ENCODE data around the gene ATP2B2.

ATP2B2 gene

GRCh38 chr3:10511809-10512494, 6.6 kb upstream of the ATP2B2 start:
- Histone ChIP-seq H3K36me3 (ENCODE audit: control insufficient read depth, insufficient read depth, low read length) (no peaks in the 10 kb centered on the region), H3K4me3 (ENCODE audit: low read length) (no peak overlapping the region), H3K9me3 (ENCODE audit: control insufficient read depth, insufficient read depth, low read length) (no peaks in the 10 kb centered on the region), H3K27ac (ENCODE audit: low read length) (no peak overlapping the region), H3K4me1 (ENCODE audit: control insufficient read depth, insufficient read depth, low read length) (no peaks in the 10 kb centered on the region; the same call in 1 of the 2 replicates), H3K27me3 (ENCODE audit: control insufficient read depth, insufficient read depth, low read length) (no peaks in the 10 kb centered on the region)
- no CpG with 5 or more reads among the region's 7 CpGs for WGBS (ENCODE audit: insufficient coverage, insufficient read length)
- no peak for DNase-seq (ENCODE audit: low read depth, low spot score)

DNA sequence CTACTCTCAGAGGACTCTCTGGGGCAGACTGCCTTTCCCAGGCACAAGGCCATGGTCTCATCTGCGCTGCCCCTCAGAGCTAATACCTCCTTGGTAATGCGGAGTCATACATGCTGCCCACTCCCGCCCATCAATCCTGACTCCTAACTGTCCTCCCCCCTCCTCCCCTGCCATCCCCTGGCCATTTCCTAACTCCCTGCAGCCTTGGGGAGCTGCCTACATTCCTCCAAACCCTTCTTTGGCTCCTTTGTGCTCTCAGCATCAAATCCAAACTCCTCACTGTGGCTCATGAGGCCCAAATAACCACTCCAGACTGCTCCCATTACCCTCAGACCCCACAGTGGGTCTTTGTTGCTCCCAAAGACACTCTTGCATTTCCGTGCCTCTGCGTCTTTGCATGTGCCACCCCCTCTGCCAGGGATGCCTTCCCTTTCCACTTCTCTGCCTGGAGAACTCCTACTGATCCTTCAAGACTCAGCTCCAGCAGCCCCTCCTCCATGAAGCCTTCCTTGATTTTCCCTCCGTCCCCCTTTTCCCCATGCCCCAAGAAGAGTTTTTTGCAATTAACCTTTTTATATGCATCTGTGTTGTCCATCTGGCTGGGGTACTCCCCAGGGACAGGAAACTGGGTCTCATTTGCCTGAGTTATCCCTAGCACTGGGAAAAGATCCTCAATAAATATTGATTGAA, 5.5 kb upstream of the ATP2B2 start:
- WGBS (ENCODE audit: insufficient coverage, insufficient read length), result no CpG with 5 or more reads among the region's 6 CpGs
- Histone ChIP-seq H3K9me3 (ENCODE audit: control insufficient read depth, insufficient read depth, low read length) (no peaks in the 10 kb centered on the region), H3K27ac (ENCODE audit: low read length) (no peak overlapping the region), H3K4me3 (ENCODE audit: low read length) (no peak overlapping the region), H3K4me1 (ENCODE audit: control insufficient read depth, insufficient read depth, low read length) (peaks cover 1% of the 10 kb centered on the region; the same call in 1 of the 2 replicates), H3K27me3 (ENCODE audit: control insufficient read depth, insufficient read depth, low read length) (no peaks in the 10 kb centered on the region), H3K36me3 (ENCODE audit: control insufficient read depth, insufficient read depth, low read length) (no peaks in the 10 kb centered on the region)
- DNase-seq (ENCODE audit: low read depth, low spot score), result no peak

GRCh38 chr3:10510086-10510742, 4.8 kb upstream of the ATP2B2 start:
- no CpG with 5 or more reads among the region's 10 CpGs for WGBS (ENCODE audit: insufficient coverage, insufficient read length)
- no peak for DNase-seq (ENCODE audit: low read depth, low spot score)
- Histone ChIP-seq H3K4me3 (ENCODE audit: low read length) (no peak overlapping the region), H3K36me3 (ENCODE audit: control insufficient read depth, insufficient read depth, low read length) (no peaks in the 10 kb centered on the region), H3K4me1 (ENCODE audit: control insufficient read depth, insufficient read depth, low read length) (peaks cover 1% of the 10 kb centered on the region; the same call in 1 of the 2 replicates), H3K9me3 (ENCODE audit: control insufficient read depth, insufficient read depth, low read length) (no peaks in the 10 kb centered on the region), H3K27me3 (ENCODE audit: control insufficient read depth, insufficient read depth, low read length) (no peaks in the 10 kb centered on the region), H3K27ac (ENCODE audit: low read length) (no peak overlapping the region)

- DNase-seq (ENCODE audit: low read depth, low spot score), result no peak
- Histone ChIP-seq H3K4me1 (ENCODE audit: control insufficient read depth, insufficient read depth, low read length) (peaks cover 1% of the 10 kb centered on the region; the same call in 1 of the 2 replicates), H3K27me3 (ENCODE audit: control insufficient read depth, insufficient read depth, low read length) (no peaks in the 10 kb centered on the region), H3K36me3 (ENCODE audit: control insufficient read depth, insufficient read depth, low read length) (no peaks in the 10 kb centered on the region), H3K4me3 (ENCODE audit: low read length) (no peak overlapping the region), H3K9me3 (ENCODE audit: control insufficient read depth, insufficient read depth, low read length) (no peaks in the 10 kb centered on the region), H3K27ac (ENCODE audit: low read length) (no peak overlapping the region)
- no CpG with 5 or more reads among the region's 7 CpGs for WGBS (ENCODE audit: insufficient coverage, insufficient read length)
Observed at GRCh38 chr3:10509325-10509724, 3.9 kb upstream of the ATP2B2 start.

DNA sequence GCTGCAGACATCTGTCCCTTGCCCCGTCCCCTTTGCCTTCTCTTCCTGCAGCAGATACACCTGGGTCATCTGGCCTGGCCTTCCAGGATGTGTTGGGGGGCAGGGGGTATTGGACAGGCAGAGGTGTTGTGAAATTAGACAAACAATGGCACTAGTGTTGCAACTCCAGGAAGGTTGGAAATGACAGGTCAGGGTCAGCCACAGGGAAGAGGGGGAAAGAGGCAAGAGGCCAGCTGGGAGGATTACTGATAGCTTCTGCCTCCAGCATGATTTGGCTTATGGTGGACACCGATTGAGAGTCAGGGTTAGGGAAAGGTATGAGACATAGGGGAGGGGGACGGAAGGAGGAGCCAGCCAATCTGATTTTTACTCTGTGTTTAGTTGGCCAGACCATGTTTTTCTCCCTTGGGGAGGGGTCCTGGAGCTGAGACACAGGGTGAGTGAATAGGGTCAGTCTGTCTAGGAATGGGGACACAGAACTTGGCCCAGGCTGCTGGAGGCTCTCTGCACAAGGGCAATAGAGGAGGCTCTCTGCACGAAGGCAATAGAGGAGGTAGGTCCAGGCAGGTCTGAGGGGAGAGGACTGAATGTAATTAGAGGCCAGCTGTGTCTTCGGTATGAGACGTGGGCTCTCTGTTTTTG, 3.4 kb upstream of the ATP2B2 start:
- H3K27ac ChIP-seq (ENCODE audit: low read length), result no peak overlapping the region
- H3K4me1 ChIP-seq (ENCODE audit: control insufficient read depth, insufficient read depth, low read length), result peaks cover 1% of the 10 kb centered on the region; the same call in 1 of the 2 replicates
- H3K4me3 ChIP-seq (ENCODE audit: low read length), result no peak overlapping the region
- DNase-seq (ENCODE audit: low read depth, low spot score), result no peak
- H3K9me3 ChIP-seq (ENCODE audit: control insufficient read depth, insufficient read depth, low read length), result no peaks in the 10 kb centered on the region
- no CpG with 5 or more reads among the region's 6 CpGs for WGBS (ENCODE audit: insufficient coverage, insufficient read length)
- no peaks in the 10 kb centered on the region for H3K36me3 ChIP-seq (ENCODE audit: control insufficient read depth, insufficient read depth, low read length)
- H3K27me3 ChIP-seq (ENCODE audit: control insufficient read depth, insufficient read depth, low read length), result no peaks in the 10 kb centered on the region

- DNase-seq (ENCODE audit: low read depth, low spot score), result no peak
- WGBS (ENCODE audit: insufficient coverage, insufficient read length), result no CpG with 5 or more reads among the region's 3 CpGs
- H3K27me3 ChIP-seq (ENCODE audit: control insufficient read depth, insufficient read depth, low read length), result no peaks in the 10 kb centered on the region
- H3K4me3 ChIP-seq (ENCODE audit: low read length), result no peak overlapping the region
- H3K36me3 ChIP-seq (ENCODE audit: control insufficient read depth, insufficient read depth, low read length), result no peaks in the 10 kb centered on the region
- H3K9me3 ChIP-seq (ENCODE audit: control insufficient read depth, insufficient read depth, low read length), result no peaks in the 10 kb centered on the region
- H3K27ac ChIP-seq (ENCODE audit: low read length), result no peak overlapping the region
- H3K4me1 ChIP-seq (ENCODE audit: control insufficient read depth, insufficient read depth, low read length), result peaks cover 1% of the 10 kb centered on the region; the same call in 1 of the 2 replicates
Observed at GRCh38 chr3:10508235-10508618, 2.8 kb upstream of the ATP2B2 start.

GRCh38 chr3:10507331-10507730, 1.9 kb upstream of the ATP2B2 start:
- no CpG with 5 or more reads among the region's 9 CpGs for WGBS (ENCODE audit: insufficient coverage, insufficient read length)
- no peak overlapping the region for H3K4me3 ChIP-seq (ENCODE audit: low read length)
- no peak for DNase-seq (ENCODE audit: low read depth, low spot score)
- no peaks in the 10 kb centered on the region for H3K9me3 ChIP-seq (ENCODE audit: control insufficient read depth, insufficient read depth, low read length)
- no peaks in the 10 kb centered on the region for H3K27me3 ChIP-seq (ENCODE audit: control insufficient read depth, insufficient read depth, low read length)
- peaks cover 1% of the 10 kb centered on the region; the same call in 1 of the 2 replicates for H3K4me1 ChIP-seq (ENCODE audit: control insufficient read depth, insufficient read depth, low read length)
- H3K36me3 ChIP-seq (ENCODE audit: control insufficient read depth, insufficient read depth, low read length), result no peaks in the 10 kb centered on the region
- no peak overlapping the region for H3K27ac ChIP-seq (ENCODE audit: low read length)

GRCh38 chr3:10506696-10507095, 1.3 kb upstream of the ATP2B2 start:
- Histone ChIP-seq H3K27me3 (ENCODE audit: control insufficient read depth, insufficient read depth, low read length) (no peaks in the 10 kb centered on the region), H3K4me3 (ENCODE audit: low read length) (no peak overlapping the region), H3K9me3 (ENCODE audit: control insufficient read depth, insufficient read depth, low read length) (no peaks in the 10 kb centered on the region), H3K36me3 (ENCODE audit: control insufficient read depth, insufficient read depth, low read length) (no peaks in the 10 kb centered on the region), H3K4me1 (ENCODE audit: control insufficient read depth, insufficient read depth, low read length) (peaks cover 1% of the 10 kb centered on the region; the same call in 1 of the 2 replicates), H3K27ac (ENCODE audit: low read length) (no peak overlapping the region)
- no CpG with 5 or more reads among the region's 14 CpGs for WGBS (ENCODE audit: insufficient coverage, insufficient read length)
- DNase-seq (ENCODE audit: low read depth, low spot score), result no peak

- Histone ChIP-seq H3K27me3 (ENCODE audit: control insufficient read depth, insufficient read depth, low read length) (no peaks in the 10 kb centered on the region), H3K4me3 (ENCODE audit: low read length) (no peak overlapping the region), H3K9me3 (ENCODE audit: control insufficient read depth, insufficient read depth, low read length) (no peaks in the 10 kb centered on the region), H3K36me3 (ENCODE audit: control insufficient read depth, insufficient read depth, low read length) (no peaks in the 10 kb centered on the region), H3K27ac (ENCODE audit: low read length) (no peak overlapping the region), H3K4me1 (ENCODE audit: control insufficient read depth, insufficient read depth, low read length) (peaks cover 1% of the 10 kb centered on the region; the same call in 1 of the 2 replicates)
- no peak for DNase-seq (ENCODE audit: low read depth, low spot score)
- WGBS (ENCODE audit: insufficient coverage, insufficient read length), result no CpG with 5 or more reads among the region's 22 CpGs
Observed at GRCh38 chr3:10505791-10506585, 602 bp upstream of the ATP2B2 start.

Data from iPS DF 6.9 (cell line).